GM23248 (cell line): Measurements from ENCODE around the gene SUGCT.

Experiments
- EZH2 ChIP-seq: fragments of 200-600 bp; sonication (generic); IDR thresholded peaks from 2 replicates; pipeline ENCODE4 v1.6.1; 2018; ENCODE audit warnings: antibody characterized with exemption, mild to moderate bottlenecking; ENCODE audit not compliant: insufficient read depth, poor library complexity, severe bottlenecking
- EZH2phosphoT487 ChIP-seq: fragments of 200-600 bp; sonication (generic); IDR thresholded peaks from 2 replicates; pipeline ENCODE4 v1.6.1; 2018; ENCODE audit warnings: antibody characterized with exemption, moderate library complexity, mild to moderate bottlenecking, low read depth; ENCODE audit not compliant: insufficient read depth

GRCh38 chr7:40474790-40475680 lies 340.2 kb downstream of the SUGCT start:
- TF ChIP-seq EZH2 (no peak), EZH2phosphoT487 (no peak)
